ENCODE data around the gene FNDC11.
A peak's percentile ranks its signal among the peaks of the same experiment; 100 is the strongest.

FNDC11 gene

GRCh38 chr20:63520934-63521601 is 32.9 kb upstream of the FNDC11 start:
- TF ChIP-seq ZFX (IDR thresholded peaks at IDR 0.05; ENCODE audit: borderline replicate concordance) (no peak), CTCF (IDR thresholded peaks at IDR 0.05) (no peak)
- peak overlapping the region; percentile 92 for H3K27ac ChIP-seq

GRCh38 chr20:63521602-63522001 is 32.4 kb upstream of the FNDC11 start:
- TF ChIP-seq ZFX (IDR thresholded peaks at IDR 0.05; ENCODE audit: borderline replicate concordance) = no peak
- H3K27ac ChIP-seq = peak overlapping the region; percentile 92

- no peak overlapping the region for H3K27ac ChIP-seq
Observed at GRCh38 chr20:63522091-63522868, 31.7 kb upstream of the FNDC11 start.

GRCh38 chr20:63522981-63523611 is 30.9 kb upstream of the FNDC11 start:
- no peak overlapping the region for H3K27ac ChIP-seq
- TF ChIP-seq CTCF (IDR thresholded peaks at IDR 0.05) = no peak
- TF ChIP-seq ZFX (IDR thresholded peaks at IDR 0.05; ENCODE audit: borderline replicate concordance) = no peak

More at GRCh38 chr20:63522091-63522868, 31.7 kb upstream of the FNDC11 start:
- TF ChIP-seq CTCF (IDR thresholded peaks at IDR 0.05) (no peak), ZFX (IDR thresholded peaks at IDR 0.05; ENCODE audit: borderline replicate concordance) (no peak)

- TF ChIP-seq ZFX (IDR thresholded peaks at IDR 0.05; ENCODE audit: borderline replicate concordance) (no peak), CTCF (IDR thresholded peaks at IDR 0.05) (no peak)
- H3K27ac ChIP-seq = peak overlapping the region; percentile 29
Observed at GRCh38 chr20:63525185-63525584, 28.8 kb upstream of the FNDC11 start.

- TF ChIP-seq CTCF (IDR thresholded peaks at IDR 0.05) (no peak), ZFX (IDR thresholded peaks at IDR 0.05; ENCODE audit: borderline replicate concordance) (no peak)
- no peak overlapping the region for H3K27ac ChIP-seq
Observed at GRCh38 chr20:63525971-63526370, 28.0 kb upstream of the FNDC11 start.

GRCh38 chr20:63527184-63527583 is 26.8 kb upstream of the FNDC11 start:
- no peak overlapping the region for H3K27ac ChIP-seq
- TF ChIP-seq CTCF (IDR thresholded peaks at IDR 0.05) (no peak), ZFX (IDR thresholded peaks at IDR 0.05; ENCODE audit: borderline replicate concordance) (no peak)
